Renal pelvis (tissue), 4 donors: Measurements from ENCODE around the gene TSPAN9. TPM values are rescaled to one million over a fixed set of nuclear protein-coding genes. Genes with fewer than 3 reads are reported as not detected.
A peak's percentile ranks its signal among the peaks of the same experiment; 100 is the strongest.
"Not testable (repeated sequence)": the region's sequence is repeated elsewhere in the genome, so short reads cannot be mapped to it uniquely, and the experiment has no call there.

ENCODE experiments used
- DNase-seq: peaks from one replicate; pipeline ENCODE4 v3.0.0-alpha.2; 2013
- polyA plus RNA-seq, 3 donors: library from polyadenylated mRNA; unstranded; fragments of 120-200 nt; gene quantifications; one replicate each; pipeline ENCODE4 v1.2.1, GENCODE V29; 2013; ENCODE audit not compliant: insufficient read length in 3 of 3

The TSPAN9 gene
- polyA plus RNA-seq, 3 donors: 69.0 to 86.6 (median 83.3) TPM

GRCh38 chr12:3040663-3041544, 36.3 kb upstream of the TSPAN9 start:
- no peak for DNase-seq

DNA sequence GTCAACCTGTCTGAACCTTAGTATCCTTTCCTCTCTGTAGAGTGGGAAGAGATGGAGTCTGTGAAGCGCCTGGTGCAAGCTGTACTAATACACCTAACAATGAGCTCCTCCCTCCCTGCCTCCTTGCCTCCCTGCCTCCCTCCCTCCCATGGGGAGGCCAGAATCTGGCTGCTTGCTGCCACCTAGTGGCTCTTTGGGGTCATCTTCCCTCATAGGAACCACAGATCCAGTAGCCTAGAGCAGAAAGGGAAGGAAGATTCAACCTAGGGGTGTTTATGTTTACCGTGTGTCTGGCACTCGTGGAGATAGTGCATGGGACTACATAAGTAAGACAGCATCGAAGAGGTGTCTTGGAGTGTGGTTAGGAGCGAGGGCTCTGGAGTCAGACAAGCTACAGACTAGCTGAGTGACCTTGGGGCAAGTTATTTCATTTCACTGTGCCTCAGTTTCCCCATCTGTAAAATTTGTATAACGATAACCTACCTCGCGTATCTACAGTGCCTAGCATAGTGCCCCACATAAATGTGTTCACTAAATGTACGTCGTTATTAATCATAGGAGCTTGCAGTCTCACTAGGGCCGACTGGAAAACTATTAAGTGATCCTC, 35.5 kb upstream of the TSPAN9 start:
- DNase-seq: peak; percentile 65

GRCh38 chr12:3042394-3042793, 34.8 kb upstream of the TSPAN9 start:
- DNase-seq: no peak

DNA sequence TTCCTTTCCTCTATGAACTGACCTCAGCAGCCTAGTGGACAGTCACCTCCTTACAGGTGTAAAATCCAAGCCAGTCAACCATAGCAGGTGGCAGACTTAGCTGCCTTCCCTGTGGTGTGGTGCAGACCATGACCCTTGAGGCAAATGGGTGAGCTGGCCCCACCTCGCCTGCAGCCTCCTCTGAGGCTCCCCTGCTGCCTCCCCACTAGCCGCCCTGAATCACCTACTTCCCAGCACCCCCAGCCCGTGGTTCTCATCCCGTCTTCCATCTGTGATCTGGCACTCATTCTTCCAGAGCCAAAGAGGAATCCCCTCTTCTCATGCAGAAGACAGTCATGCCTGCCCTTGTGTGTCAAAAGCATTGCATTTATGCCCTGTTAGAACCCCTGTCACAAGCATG, 34.4 kb upstream of the TSPAN9 start:
- DNase-seq: no peak

GRCh38 chr12:3043406-3043805, 33.8 kb upstream of the TSPAN9 start:
- DNase-seq: no peak

DNA sequence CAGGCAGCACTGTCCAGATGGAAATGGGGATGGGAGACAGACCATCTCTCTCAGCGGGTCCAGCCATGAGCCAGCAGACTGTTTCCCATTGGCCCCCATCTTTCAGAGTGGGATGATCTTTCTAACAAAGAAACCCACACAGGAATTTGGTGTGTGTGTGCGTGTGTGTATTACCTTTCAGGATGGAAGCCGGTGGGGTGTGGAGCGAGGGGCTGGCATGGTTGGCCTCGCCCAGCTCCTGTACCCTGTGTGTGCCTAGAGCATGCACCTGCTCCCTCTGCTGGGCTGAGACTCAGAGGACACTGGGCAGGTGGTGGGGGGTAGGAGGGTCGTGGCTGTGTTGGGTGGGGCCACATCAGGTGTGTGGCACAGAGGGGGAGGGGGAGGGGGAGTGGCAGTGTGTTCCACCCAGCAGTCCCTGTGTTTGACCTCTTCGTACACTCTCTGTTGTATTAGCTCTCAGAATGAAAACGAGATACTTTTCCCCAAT, 33.0 kb upstream of the TSPAN9 start:
- DNase-seq: no peak

DNA sequence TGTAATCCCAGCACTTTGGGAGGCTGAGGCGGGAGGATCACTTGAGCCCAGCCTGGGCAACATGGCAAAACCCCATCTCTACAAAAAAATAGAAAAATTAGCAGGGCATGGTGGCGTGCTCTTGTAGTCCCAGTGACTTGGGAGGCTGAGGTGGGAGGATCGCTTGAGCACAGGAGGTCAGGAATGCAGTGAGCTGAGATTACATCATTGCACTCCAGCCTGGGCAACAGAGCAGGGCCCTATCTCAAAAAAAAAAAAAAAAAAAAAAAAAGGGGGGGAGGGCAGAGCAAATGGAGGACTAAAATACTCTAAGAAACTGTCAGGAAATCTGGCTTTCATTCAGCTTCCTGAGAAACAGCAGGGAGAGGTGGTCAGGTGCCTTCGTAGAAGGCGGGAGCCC, 31.7 kb upstream of the TSPAN9 start:
- no peak for DNase-seq

- DNase-seq: no peak
Measured at GRCh38 chr12:3045989-3046388, 31.2 kb upstream of the TSPAN9 start.

- DNase-seq: no peak
Measured at GRCh38 chr12:3046441-3047200, 30.6 kb upstream of the TSPAN9 start.

- no peak for DNase-seq
Measured at GRCh38 chr12:3047961-3048360, 29.2 kb upstream of the TSPAN9 start.

- DNase-seq: no peak
Measured at GRCh38 chr12:3048540-3048939, 28.6 kb upstream of the TSPAN9 start.

- no peak for DNase-seq
Measured at GRCh38 chr12:3049176-3049575, 28.0 kb upstream of the TSPAN9 start.

GRCh38 chr12:3049611-3050249, 27.4 kb upstream of the TSPAN9 start:
- DNase-seq: peak; percentile 30

GRCh38 chr12:3054374-3054773, 22.8 kb upstream of the TSPAN9 start:
- no peak for DNase-seq

- DNase-seq: no peak
Measured at GRCh38 chr12:3055026-3055703, 22.0 kb upstream of the TSPAN9 start.

GRCh38 chr12:3055704-3056467, 21.3 kb upstream of the TSPAN9 start:
- no peak for DNase-seq

DNA sequence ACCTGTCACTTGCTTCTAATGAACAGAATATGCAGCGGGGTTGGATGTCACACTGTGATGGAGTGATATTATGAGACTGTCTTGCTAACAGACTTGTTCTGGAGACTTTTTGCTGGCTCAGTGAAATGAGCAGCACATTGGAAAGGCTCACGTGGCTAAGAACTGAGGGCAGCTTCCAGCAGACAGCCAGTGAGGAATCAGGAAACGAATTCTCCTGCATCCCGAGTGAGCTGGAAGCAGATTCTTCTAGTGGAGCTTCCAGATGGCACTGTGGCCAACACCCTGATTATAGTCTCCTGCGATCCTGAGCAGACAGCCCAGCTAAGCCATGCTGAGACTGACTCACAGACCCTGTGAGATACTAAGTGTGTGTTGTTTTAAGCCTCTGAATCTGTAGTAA, 16.1 kb upstream of the TSPAN9 start:
- DNase-seq: no peak

DNA sequence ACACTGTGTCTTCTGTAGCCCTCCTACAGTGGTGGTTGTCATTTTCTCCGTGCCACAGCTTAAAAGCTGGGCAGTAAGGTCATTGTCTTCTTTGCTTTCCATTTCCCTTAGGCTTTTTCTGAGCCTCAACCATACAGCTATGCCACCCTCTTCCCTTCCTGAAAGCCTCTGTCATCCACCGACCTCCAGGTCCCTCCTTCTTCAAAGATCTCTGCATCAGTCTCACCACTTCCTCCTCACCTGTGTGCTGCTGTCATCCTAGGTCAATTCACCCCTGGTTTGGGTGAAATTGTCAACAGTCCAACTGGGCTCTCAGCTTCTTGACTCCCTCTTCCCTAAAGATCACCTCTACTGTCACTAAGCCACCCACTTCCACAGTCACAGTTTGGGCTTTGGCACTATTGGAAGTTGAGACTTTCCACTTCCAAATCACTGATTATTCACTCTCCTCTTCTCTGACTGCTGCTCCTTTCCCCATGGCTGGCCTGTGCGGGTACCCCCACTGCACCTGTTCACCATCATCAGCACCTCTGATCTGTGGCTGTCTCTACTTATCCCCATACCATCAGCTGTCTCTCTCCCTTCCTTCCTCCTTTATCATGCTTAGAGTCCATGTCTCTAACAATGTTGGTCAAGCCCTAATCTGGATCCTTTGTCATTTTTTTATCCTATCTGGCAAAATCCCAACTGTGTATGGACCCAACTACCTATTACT, 15.5 kb upstream of the TSPAN9 start:
- DNase-seq: no peak

- DNase-seq: no peak
Measured at GRCh38 chr12:3065300-3065699, 11.9 kb upstream of the TSPAN9 start.

DNA sequence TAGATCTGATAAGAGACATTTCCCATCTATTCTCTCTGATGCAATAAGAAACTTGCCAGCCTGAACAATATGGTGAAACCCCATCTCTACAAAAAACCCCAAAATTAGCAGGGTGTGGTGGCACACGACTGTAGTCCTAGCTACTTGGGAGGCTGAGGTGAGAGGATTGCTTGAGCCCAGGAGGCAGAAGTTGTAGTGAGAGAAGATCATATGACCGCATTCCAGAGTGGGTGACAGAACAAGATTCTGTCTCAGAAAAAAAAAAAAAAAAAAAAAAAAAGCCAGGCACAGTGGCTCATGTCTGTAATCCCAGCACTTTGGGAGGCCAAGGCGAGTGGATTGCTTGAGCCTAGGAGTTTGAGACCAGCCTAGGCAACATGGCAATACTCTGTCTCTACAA, 11.3 kb upstream of the TSPAN9 start:
- not testable (repeated sequence) for DNase-seq
